Measurements from ENCODE around the gene SENP2. TPM values are rescaled to one million over a fixed set of nuclear protein-coding genes. Genes with fewer than 3 reads are reported as not detected.
"Not testable (repeated sequence)": the region's sequence is repeated elsewhere in the genome, so short reads cannot be mapped to it uniquely, and the experiment has no call there.

Gene SENP2
- total RNA-seq, result 10 to 100 TPM; 35.2 to 36.4 TPM

DNA sequence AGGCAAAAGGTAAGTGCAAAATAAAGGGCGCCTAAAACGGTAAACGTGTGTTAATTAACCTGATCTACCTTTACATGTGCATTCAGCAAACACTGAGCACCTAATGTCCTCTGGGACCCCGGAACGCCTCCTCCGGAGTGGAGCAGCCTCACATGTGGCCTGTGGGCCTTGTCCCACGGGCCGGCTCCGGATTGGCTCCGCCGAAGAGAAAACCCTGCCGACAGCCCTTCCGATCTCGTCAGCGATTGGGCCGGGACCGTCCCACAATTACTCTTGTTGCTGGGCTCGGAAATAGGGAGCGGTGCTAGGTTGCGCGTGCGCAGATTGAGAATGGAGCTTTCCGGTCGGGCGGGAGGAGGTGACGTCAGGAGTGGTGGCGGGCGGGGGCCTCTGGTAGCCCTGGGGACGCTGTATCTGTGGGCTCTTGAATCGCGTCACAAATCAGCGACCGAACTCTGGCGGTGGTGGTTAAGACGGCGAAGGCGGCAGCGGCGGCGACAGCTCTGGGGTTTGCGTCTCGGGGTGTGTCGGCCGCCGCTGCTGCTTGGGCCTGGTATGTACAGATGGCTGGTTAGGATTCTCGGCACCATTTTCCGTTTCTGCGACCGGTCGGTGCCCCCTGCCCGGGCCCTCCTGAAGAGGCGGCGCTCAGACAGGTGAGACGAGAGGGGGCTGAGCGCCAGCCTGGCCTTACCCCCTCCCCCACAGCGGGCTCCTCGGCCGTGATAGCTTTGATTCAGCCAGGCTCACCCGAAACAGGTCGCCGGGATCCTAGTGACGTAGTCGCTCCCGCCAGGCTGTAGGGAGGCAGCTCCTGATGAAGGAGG lies at the start of gene SENP2:
TSS of gene SENP2 (plus strand) at position 437 of the 827 bp plus-strand sequence. CDS start at position 556, 119 bp downstream.
- Mint-ChIP-seq H3K27ac (peak within 1 kb of the TSS; percentile 95), H3K9me3 (no peaks in the 10 kb centered on the region), H3K36me3 (peaks cover 4% of the 10 kb centered on the region), H3K4me1 (peaks cover 29% of the 10 kb centered on the region), H3K4me3 (peak within 1 kb of the TSS; percentile 89), H3K27me3 (peaks cover 5% of the 10 kb centered on the region)
- peak; percentile 98 for DNase-seq

DNA sequence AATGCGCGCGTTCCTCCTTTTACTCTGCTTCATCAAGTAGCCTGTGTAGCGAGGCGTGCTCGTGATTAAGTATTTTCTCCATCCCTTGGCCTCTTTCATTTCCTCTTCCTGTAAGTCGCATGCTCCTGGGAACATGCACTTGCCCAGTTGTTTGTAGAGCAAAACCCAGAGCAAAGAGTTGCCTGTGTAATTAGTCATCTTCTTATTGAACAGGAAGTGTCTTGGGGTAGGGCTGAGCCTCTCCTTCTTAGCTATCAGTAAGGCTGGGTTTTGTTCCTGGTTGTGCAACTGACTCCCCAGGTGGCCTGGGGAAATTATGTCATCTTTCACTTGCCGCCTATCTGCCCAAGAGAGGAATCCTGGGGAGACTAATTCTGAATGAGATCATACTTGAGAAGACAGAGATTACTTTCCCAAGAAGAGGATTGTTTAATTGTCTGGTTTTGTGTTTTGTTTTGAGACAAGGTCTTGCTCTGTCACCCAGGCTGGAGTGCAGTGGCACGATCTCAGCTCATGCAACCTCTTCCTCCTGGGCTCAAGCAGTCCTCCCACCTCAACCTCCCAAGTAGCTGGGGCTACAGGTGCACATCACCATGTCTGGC lies 48.6 kb upstream of the SENP2 start:
- H3K4me1 Mint-ChIP-seq, result peaks cover 8% of the 10 kb centered on the region
- H3K27ac Mint-ChIP-seq, result peak overlapping the region; percentile 82
- peaks cover 1% of the 10 kb centered on the region for H3K9me3 Mint-ChIP-seq
- peak; percentile 22 for DNase-seq
- H3K4me3 Mint-ChIP-seq, result peak overlapping the region; percentile 27
- peaks cover 3% of the 10 kb centered on the region for H3K36me3 Mint-ChIP-seq
- no peaks in the 10 kb centered on the region for H3K27me3 Mint-ChIP-seq

GRCh38 chr3:185539934-185540333 lies 46.2 kb upstream of the SENP2 start:
- DNase-seq, result no peak
- peaks cover 3% of the 10 kb centered on the region for H3K36me3 Mint-ChIP-seq
- H3K9me3 Mint-ChIP-seq, result peaks cover 1% of the 10 kb centered on the region
- no peak overlapping the region for H3K4me3 Mint-ChIP-seq
- peaks cover 8% of the 10 kb centered on the region for H3K4me1 Mint-ChIP-seq
- H3K27ac Mint-ChIP-seq, result no peak overlapping the region
- peaks cover 9% of the 10 kb centered on the region for H3K27me3 Mint-ChIP-seq

DNA sequence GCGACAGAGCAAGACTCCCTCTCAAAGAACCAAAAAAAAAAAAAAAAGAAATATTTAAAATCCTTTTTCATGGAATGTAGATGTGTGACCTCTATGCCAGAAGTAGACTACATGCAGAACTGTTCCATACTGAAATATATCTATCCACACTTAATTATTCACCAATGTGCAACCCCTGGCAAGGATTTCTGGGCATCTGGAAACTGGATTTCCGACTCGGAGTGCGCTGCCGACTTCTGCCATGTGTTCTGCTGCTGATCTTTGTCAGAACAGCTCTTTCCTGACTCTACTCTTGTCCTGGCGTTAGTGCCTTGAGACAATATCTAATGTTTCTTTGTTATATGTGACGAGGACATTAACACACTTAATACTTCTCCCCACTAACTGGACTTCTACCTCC lies 45.4 kb upstream of the SENP2 start:
- peaks cover 8% of the 10 kb centered on the region for H3K4me1 Mint-ChIP-seq
- no peak overlapping the region for H3K27ac Mint-ChIP-seq
- H3K4me3 Mint-ChIP-seq, result no peak overlapping the region
- peaks cover 1% of the 10 kb centered on the region for H3K9me3 Mint-ChIP-seq
- H3K36me3 Mint-ChIP-seq, result peaks cover 3% of the 10 kb centered on the region
- H3K27me3 Mint-ChIP-seq, result peaks cover 9% of the 10 kb centered on the region
- DNase-seq, result no peak

- Mint-ChIP-seq H3K4me1 (peaks cover 10% of the 10 kb centered on the region), H3K27me3 (peaks cover 4% of the 10 kb centered on the region), H3K36me3 (no peaks in the 10 kb centered on the region), H3K9me3 (no peaks in the 10 kb centered on the region), H3K27ac (no peak overlapping the region), H3K4me3 (no peak overlapping the region)
- no peak for DNase-seq
These were observed 37.0 kb upstream of the SENP2 start for GRCh38 chr3:185549122-185549521.

DNA sequence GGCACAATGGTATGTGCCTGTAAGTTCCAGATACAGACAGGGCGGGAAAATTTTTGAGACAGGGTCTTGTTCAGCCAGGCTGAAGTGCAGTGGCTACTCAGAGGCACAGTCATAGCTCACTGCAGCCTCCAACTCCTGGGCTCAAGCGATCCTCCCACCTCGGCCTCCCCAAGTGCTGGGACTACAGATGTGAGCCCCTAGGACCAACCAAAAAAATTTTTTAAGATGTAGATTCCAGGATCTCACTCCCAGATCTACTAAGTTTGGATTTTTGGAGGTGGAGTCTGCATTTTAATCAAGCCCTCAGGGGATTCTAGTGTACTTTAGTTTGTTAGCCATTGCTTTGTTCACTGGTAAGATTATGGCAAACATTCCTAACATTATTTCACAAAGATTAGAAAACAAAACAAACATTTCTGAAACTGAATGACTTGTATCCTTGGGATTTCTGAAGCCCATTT lies 36.4 kb upstream of the SENP2 start:
- Mint-ChIP-seq H3K4me3 (no peak overlapping the region), H3K36me3 (no peaks in the 10 kb centered on the region), H3K4me1 (peaks cover 10% of the 10 kb centered on the region), H3K27ac (no peak overlapping the region), H3K27me3 (no peaks in the 10 kb centered on the region), H3K9me3 (no peaks in the 10 kb centered on the region)
- DNase-seq, result no peak

- H3K9me3 Mint-ChIP-seq, result no peaks in the 10 kb centered on the region
- H3K27ac Mint-ChIP-seq, result no peak within 1 kb of the TSS
- no peaks in the 10 kb centered on the region for H3K27me3 Mint-ChIP-seq
- peaks cover 10% of the 10 kb centered on the region for H3K4me1 Mint-ChIP-seq
- no peak for DNase-seq
- no peaks in the 10 kb centered on the region for H3K36me3 Mint-ChIP-seq
- H3K4me3 Mint-ChIP-seq, result no peak within 1 kb of the TSS
These were observed 33.7 kb upstream of the SENP2 start, which contains the start of gene LIPH for GRCh38 chr3:185552358-185552877. LIPH (minus strand) TSS chr3:185552588; CDS start chr3:185552471, 117 bp downstream.

- Mint-ChIP-seq H3K36me3 (no peaks in the 10 kb centered on the region), H3K9me3 (no peaks in the 10 kb centered on the region), H3K4me3 (no peak overlapping the region), H3K27me3 (no peaks in the 10 kb centered on the region), H3K4me1 (peaks cover 15% of the 10 kb centered on the region), H3K27ac (no peak overlapping the region)
- no peak for DNase-seq
These were observed 31.0 kb upstream of the SENP2 start for GRCh38 chr3:185555101-185555501.

DNA sequence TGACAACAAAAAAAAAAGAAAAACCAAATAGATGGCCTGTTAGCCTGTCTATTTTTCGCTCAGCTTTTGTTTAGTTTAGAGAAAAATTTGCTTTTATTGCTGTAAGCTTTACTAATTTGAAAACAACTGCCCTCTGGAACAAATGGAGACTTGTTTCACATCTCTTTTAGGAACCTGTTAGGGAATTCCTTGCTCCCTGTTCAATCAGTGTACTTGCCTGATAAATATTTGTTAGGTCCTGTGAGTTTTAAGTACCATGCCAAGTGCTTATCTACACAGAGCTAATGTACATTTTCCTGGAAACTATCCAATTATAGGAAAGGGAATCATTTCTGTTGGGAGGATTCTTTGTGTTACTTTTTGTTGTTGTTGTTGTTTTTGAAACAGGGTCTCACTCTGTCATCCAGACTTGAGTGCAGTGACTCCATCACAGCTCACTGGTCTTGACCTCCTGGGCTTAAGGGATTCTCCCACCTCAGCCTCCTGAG lies 30.2 kb upstream of the SENP2 start:
- H3K27me3 Mint-ChIP-seq, result no peaks in the 10 kb centered on the region
- H3K9me3 Mint-ChIP-seq, result no peaks in the 10 kb centered on the region
- no peaks in the 10 kb centered on the region for H3K36me3 Mint-ChIP-seq
- H3K4me3 Mint-ChIP-seq, result no peak overlapping the region
- H3K4me1 Mint-ChIP-seq, result peaks cover 15% of the 10 kb centered on the region
- DNase-seq, result no peak
- H3K27ac Mint-ChIP-seq, result no peak overlapping the region

- not testable (repeated sequence) for H3K27me3 Mint-ChIP-seq, DNase-seq, H3K4me3 Mint-ChIP-seq, H3K27ac Mint-ChIP-seq, H3K9me3 Mint-ChIP-seq, H3K36me3 Mint-ChIP-seq
- H3K4me1 Mint-ChIP-seq, result peaks cover 17% of the 10 kb centered on the region
These were observed 29.5 kb upstream of the SENP2 start for GRCh38 chr3:185556640-185557039.

GRCh38 chr3:185558395-185558794 lies 27.7 kb upstream of the SENP2 start:
- H3K27ac Mint-ChIP-seq, result no peak overlapping the region
- no peak overlapping the region for H3K4me3 Mint-ChIP-seq
- DNase-seq, result no peak
- no peaks in the 10 kb centered on the region for H3K36me3 Mint-ChIP-seq
- peaks cover 14% of the 10 kb centered on the region for H3K4me1 Mint-ChIP-seq
- H3K27me3 Mint-ChIP-seq, result no peaks in the 10 kb centered on the region
- no peaks in the 10 kb centered on the region for H3K9me3 Mint-ChIP-seq

DNA sequence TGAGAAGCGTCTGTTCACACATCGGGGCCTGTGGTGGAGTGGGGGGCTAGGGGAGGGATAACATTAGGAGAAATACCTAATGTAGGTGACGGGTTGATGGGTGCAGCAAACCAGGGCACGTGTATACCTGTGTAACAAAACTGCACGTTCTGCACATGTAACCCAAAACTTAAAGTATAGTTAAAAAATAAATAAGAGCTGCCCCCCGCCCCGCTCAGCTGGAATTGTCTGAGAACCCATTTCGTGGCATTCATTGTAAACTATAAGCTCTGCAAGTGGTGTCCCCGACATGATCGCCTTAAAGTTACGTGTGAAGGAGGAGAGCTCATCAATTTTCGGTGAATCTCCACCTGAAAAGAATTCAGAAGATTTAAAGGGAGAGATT lies 26.4 kb upstream of the SENP2 start:
- H3K27ac Mint-ChIP-seq, result no peak overlapping the region
- H3K4me3 Mint-ChIP-seq, result no peak overlapping the region
- DNase-seq, result no peak
- peaks cover 14% of the 10 kb centered on the region for H3K4me1 Mint-ChIP-seq
- no peaks in the 10 kb centered on the region for H3K27me3 Mint-ChIP-seq
- H3K36me3 Mint-ChIP-seq, result no peaks in the 10 kb centered on the region
- H3K9me3 Mint-ChIP-seq, result no peaks in the 10 kb centered on the region

- no peaks in the 10 kb centered on the region for H3K9me3 Mint-ChIP-seq
- H3K36me3 Mint-ChIP-seq, result no peaks in the 10 kb centered on the region
- DNase-seq, result no peak
- H3K27ac Mint-ChIP-seq, result no peak overlapping the region
- H3K4me1 Mint-ChIP-seq, result peaks cover 14% of the 10 kb centered on the region
- H3K4me3 Mint-ChIP-seq, result no peak overlapping the region
- no peaks in the 10 kb centered on the region for H3K27me3 Mint-ChIP-seq
These were observed 25.4 kb upstream of the SENP2 start for GRCh38 chr3:185560676-185561075.

DNA sequence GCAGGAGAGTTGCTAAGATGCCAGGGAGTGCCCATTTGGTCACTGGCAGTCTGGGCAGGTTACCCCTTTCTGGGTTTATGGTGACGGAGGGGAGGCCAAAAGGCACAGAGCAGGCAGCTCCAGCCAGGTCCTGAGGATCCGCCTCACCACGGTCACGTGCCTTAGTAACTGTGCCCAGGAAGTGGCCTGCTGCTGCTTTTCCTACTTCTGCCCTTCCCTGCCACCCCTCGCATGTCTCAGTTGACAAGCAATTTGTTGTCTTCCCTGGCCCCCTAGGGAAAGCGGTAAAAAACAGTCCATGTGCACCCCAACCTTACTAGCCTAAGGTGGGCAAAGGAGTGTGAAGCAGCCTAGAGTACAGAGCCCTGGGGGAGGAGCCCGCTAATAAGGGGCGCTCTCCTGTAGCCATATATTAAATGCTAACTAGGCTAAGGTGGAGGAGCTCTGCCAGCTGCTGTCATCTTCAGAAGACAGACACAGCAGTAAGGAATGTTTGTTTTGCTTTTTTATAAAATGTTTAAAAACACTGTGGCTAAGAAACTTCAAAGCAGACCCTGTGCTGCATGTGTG lies 24.6 kb upstream of the SENP2 start:
- H3K4me1 Mint-ChIP-seq, result peaks cover 14% of the 10 kb centered on the region
- no peak for DNase-seq
- H3K27me3 Mint-ChIP-seq, result no peaks in the 10 kb centered on the region
- no peaks in the 10 kb centered on the region for H3K36me3 Mint-ChIP-seq
- H3K27ac Mint-ChIP-seq, result peak overlapping the region; percentile 62
- H3K4me3 Mint-ChIP-seq, result no peak overlapping the region
- no peaks in the 10 kb centered on the region for H3K9me3 Mint-ChIP-seq

DNA sequence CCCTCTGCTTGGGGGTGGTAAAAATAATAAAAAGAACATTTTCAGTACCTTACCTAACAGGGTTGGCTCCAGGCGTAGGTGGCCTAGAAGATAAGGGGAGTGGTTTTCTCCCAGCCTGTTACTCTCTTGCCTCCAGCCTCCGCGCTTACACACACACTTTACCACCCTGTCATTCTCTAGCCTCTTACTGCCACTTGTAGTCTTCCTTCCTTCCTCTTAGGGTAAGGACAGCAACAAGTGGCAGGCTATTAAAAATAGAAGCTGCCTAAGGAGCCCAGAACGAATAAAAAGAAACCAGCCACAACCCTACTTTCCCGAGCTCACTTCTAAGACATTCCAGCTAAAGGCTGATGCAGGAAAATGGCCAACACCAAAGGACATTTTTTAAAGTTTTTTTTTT lies 24.1 kb upstream of the SENP2 start:
- H3K27ac Mint-ChIP-seq, result no peak overlapping the region
- no peaks in the 10 kb centered on the region for H3K36me3 Mint-ChIP-seq
- H3K27me3 Mint-ChIP-seq, result no peaks in the 10 kb centered on the region
- no peak for DNase-seq
- no peaks in the 10 kb centered on the region for H3K9me3 Mint-ChIP-seq
- peak overlapping the region; percentile 42 for H3K4me3 Mint-ChIP-seq
- H3K4me1 Mint-ChIP-seq, result peaks cover 14% of the 10 kb centered on the region
